Measurements from ENCODE around the gene NME9.

GRCh38 chr3:138307899-138308298 lies 21.8 kb downstream of the NME9 start:
- no peak for TF ChIP-seq TCF12 (IDR thresholded peaks at IDR 0.05; ENCODE audit: low read depth)
- TF ChIP-seq YY1 (IDR thresholded peaks at IDR 0.05; ENCODE audit: low read depth): no peak
- TF ChIP-seq FOXM1 (IDR thresholded peaks at IDR 0.05; ENCODE audit: borderline replicate concordance, low read depth): no peak
- no peak for TF ChIP-seq NFIC (IDR thresholded peaks at IDR 0.05)
- no peak for TF ChIP-seq REST (IDR thresholded peaks at IDR 0.05; ENCODE audit: low read depth)
- no peak for TF ChIP-seq CEBPB (IDR thresholded peaks at IDR 0.05)
- TF ChIP-seq RAD21 (IDR thresholded peaks at IDR 0.05; ENCODE audit: low read depth): no peak
- TF ChIP-seq MAX (IDR thresholded peaks at IDR 0.05): no peak
- no peak for TF ChIP-seq CREB1 (IDR thresholded peaks at IDR 0.05; ENCODE audit: low read depth)
